HCT116 (cell line): ENCODE results near the gene TROAP. TPM values are rescaled to one million over a fixed set of nuclear protein-coding genes. Genes with fewer than 3 reads are reported as not detected.

ENCODE experiments used
- ATAC-seq: fragments of 200-7000 bp; cut with Tn5 transposase; 2 replicates; pipeline ENCODE4 v1.9.1; 2020; ENCODE audit warnings: mild to moderate bottlenecking, moderate library complexity
- BruUV-seq: library from RNA; stranded (reverse); fragments of 400-500 nt; replicated peaks from 2 replicates; lab custom pipeline; 2021; lab: Mats Ljungman, UMichigan
- CTCF ChIA-PET: fragments of 300-600 bp; sonication (Branson Sonifier 250); formaldehyde crosslinking; loops from one replicate; lab custom pipeline; 2021; ENCODE audit warnings: antibody characterized with exemption; lab: Charles Lee
- POLR2A ChIA-PET: fragments of 300-600, 350-600 bp; sonication (Branson Sonifier 250); formaldehyde crosslinking; loops from one replicate; lab custom pipeline; 2021; ENCODE audit warnings: antibody characterized with exemption; lab: Charles Lee
- RAD21 ChIA-PET, 2 experiments: fragments of 300-600 bp; sonication (Branson Sonifier 250); formaldehyde crosslinking; loops; one replicate each; lab custom pipeline; 2023; ENCODE audit warnings: low total read pairs in 2 of 2; ENCODE audit not compliant: uncharacterized antibody in 2 of 2, unreplicated experiment in 2 of 2, low non-redundant PET in 1 of 2; lab: Charles Lee
- DNase-seq: peaks from one replicate; pipeline ENCODE4 v3.0.0-alpha.2; 2010; ENCODE audit warnings: low read depth, low spot score
- H2AFZ ChIP-seq: fragments of 200-600 bp; shearing (Covaris generic), sonication (generic); 2 replicates; pipeline ENCODE4 v1.6.1; 2017; ENCODE audit warnings: low read depth, mixed run types, mixed read lengths, antibody characterized with exemption, low read length; ENCODE audit not compliant: poor library complexity, severe bottlenecking
- H3K27ac ChIP-seq: 2 replicates; pipeline ENCODE4 v1.5.1; 2012; ENCODE audit warnings: low read depth, low read length
- H3K27me3 ChIP-seq: fragments of 200-600 bp; sonication (generic); 2 replicates; pipeline ENCODE4 v1.6.1; 2016; ENCODE audit warnings: mixed run types, low read length, mixed read lengths; ENCODE audit not compliant: insufficient read depth
- H3K36me3 ChIP-seq, 2 experiments: fragments of 200-500 bp in 1 of 2; fragments of 200-600 bp in 1 of 2; sonication (Bioruptor generic) in 1 of 2; sonication (generic) in 1 of 2; 2 replicates each; pipeline versions ENCODE4 v1.5.1 to v1.6.1; 2014 to 2016; ENCODE audit warnings: low read length in 2 of 2, inconsistent platforms in 1 of 2, mixed read lengths in 1 of 2, mixed run types in 1 of 2; ENCODE audit not compliant: insufficient read depth in 2 of 2, control insufficient read depth in 1 of 2
- H3K4me1 ChIP-seq, 2 experiments: fragments of 200-600 bp in 1 of 2; sonication (generic) in 1 of 2; 2 replicates each; pipeline versions ENCODE4 v1.5.1 to v1.6.1; 2012 to 2017; ENCODE audit warnings: low read length in 2 of 2, inconsistent platforms in 1 of 2, mild to moderate bottlenecking in 1 of 2, mixed read lengths in 1 of 2, mixed run types in 1 of 2, moderate library complexity in 1 of 2; ENCODE audit not compliant: insufficient read depth in 2 of 2, control insufficient read depth in 1 of 2
- H3K4me2 ChIP-seq: fragments of 200-600 bp; sonication (generic); 2 replicates; pipeline ENCODE4 v1.6.1; 2017; ENCODE audit warnings: mixed run types, low read length, mixed read lengths
- H3K4me3 ChIP-seq, 2 experiments: fragments of 200-600 bp in 1 of 2; sonication (generic) in 1 of 2; replicated peaks in 1 of 2; 2 replicates each; pipeline ENCODE4 v1.5.1; 2011 to 2016; ENCODE audit warnings: low read length in 2 of 2, control low read depth in 1 of 2, low read depth in 1 of 2, mild to moderate bottlenecking in 1 of 2, mixed read lengths in 1 of 2, mixed run types in 1 of 2
- H3K79me2 ChIP-seq: fragments of 200-600 bp; sonication (generic); 2 replicates; pipeline ENCODE4 v1.6.1; 2017; ENCODE audit warnings: mild to moderate bottlenecking, mixed run types, low read length, moderate library complexity, mixed read lengths; ENCODE audit not compliant: insufficient read depth
- H3K9ac ChIP-seq: fragments of 200-600 bp; sonication (generic); 2 replicates; pipeline ENCODE4 v1.6.1; 2016; ENCODE audit warnings: low read length, mixed read lengths
- H3K9me2 ChIP-seq: fragments of 200-600 bp; sonication (generic), shearing (Covaris generic); 2 replicates; pipeline ENCODE4 v1.6.1; 2017; ENCODE audit warnings: mixed run types, mild to moderate bottlenecking, moderate library complexity; ENCODE audit not compliant: insufficient read depth
- H3K9me3 ChIP-seq, 2 experiments: fragments of 200-500 bp in 1 of 2; fragments of 200-600 bp in 1 of 2; sonication (Bioruptor generic) in 1 of 2; sonication (generic) in 1 of 2; 2 replicates each; pipeline ENCODE4 v1.6.1; 2014 to 2017; ENCODE audit warnings: low read length in 2 of 2, mixed read lengths in 2 of 2, inconsistent platforms in 1 of 2, low read depth in 1 of 2, mild to moderate bottlenecking in 1 of 2, mixed run types in 1 of 2, moderate library complexity in 1 of 2; ENCODE audit not compliant: control insufficient read depth in 1 of 2, insufficient read depth in 1 of 2
- H4K20me1 ChIP-seq: fragments of 200-600 bp; sonication (generic), shearing (Covaris generic); 2 replicates; pipeline ENCODE4 v1.6.1; 2017; ENCODE audit warnings: mixed run types, mild to moderate bottlenecking, moderate library complexity; ENCODE audit not compliant: insufficient read depth
- EGR1 ChIP-seq: IDR thresholded peaks from 2 replicates; pipeline ENCODE4 v1.6.1; 2012; ENCODE audit warnings: low read depth
- EZH2 ChIP-seq: fragments of 200-600 bp; sonication (generic); IDR thresholded peaks from 2 replicates; pipeline ENCODE4 v1.6.1; 2017; ENCODE audit warnings: antibody characterized with exemption, mixed run types
- EZH2phosphoT487 ChIP-seq: fragments of 200-600 bp; IDR thresholded peaks from 2 replicates; pipeline ENCODE4 v1.6.1; 2018; ENCODE audit warnings: antibody characterized with exemption, borderline replicate concordance
- POLR2A ChIP-seq: IDR thresholded peaks from 2 replicates; pipeline ENCODE4 v1.7.0; 2011; ENCODE audit warnings: borderline replicate concordance; ENCODE audit not compliant: insufficient read depth, insufficient read length; ENCODE audit errors: extremely low read depth
- RAD21 ChIP-seq: IDR thresholded peaks from 2 replicates; pipeline ENCODE4 v1.6.1; 2012; ENCODE audit warnings: low read depth, mild to moderate bottlenecking
- SP1 ChIP-seq: IDR thresholded peaks from 2 replicates; pipeline ENCODE4 v1.6.1; 2012; ENCODE audit warnings: low read depth
- intact Hi-C: fragments of 100-400 bp; cut with micrococcal nuclease; formaldehyde crosslinking; loops from 2 replicates; pipeline ENCODE4 v1.10.0; 2022
- total RNA-seq: library from RNA; stranded (reverse); gene quantifications from one replicate; pipeline ENCODE4 v1.2.1, GENCODE V29; 2021; ENCODE audit not compliant: unreplicated experiment
- TF ChIP-seq, protein P1 (sequence below), 3 experiments: fragments of 200-600 bp in 1 of 3; sonication (generic) in 1 of 3; IDR thresholded peaks in 2 of 3; conservative IDR thresholded peaks in 1 of 3; 2 replicates each; pipeline ENCODE4 v1.5.1; 2012 to 2017; ENCODE audit warnings: low read depth in 2 of 3, low read length in 2 of 3, antibody characterized with exemption in 1 of 3, borderline replicate concordance in 1 of 3, control low read depth in 1 of 3, mild to moderate bottlenecking in 1 of 3, mixed read lengths in 1 of 3, mixed run types in 1 of 3, moderate library complexity in 1 of 3; ENCODE audit not compliant: insufficient read depth in 1 of 3
- TF ChIP-seq, protein P2 (sequence below): IDR thresholded peaks from 2 replicates; pipeline ENCODE4 v1.6.1; 2012; ENCODE audit warnings: low read depth

The TROAP gene
- total RNA-seq, 1 experiment from 2014 or later, result 99.1 TPM

DNA sequence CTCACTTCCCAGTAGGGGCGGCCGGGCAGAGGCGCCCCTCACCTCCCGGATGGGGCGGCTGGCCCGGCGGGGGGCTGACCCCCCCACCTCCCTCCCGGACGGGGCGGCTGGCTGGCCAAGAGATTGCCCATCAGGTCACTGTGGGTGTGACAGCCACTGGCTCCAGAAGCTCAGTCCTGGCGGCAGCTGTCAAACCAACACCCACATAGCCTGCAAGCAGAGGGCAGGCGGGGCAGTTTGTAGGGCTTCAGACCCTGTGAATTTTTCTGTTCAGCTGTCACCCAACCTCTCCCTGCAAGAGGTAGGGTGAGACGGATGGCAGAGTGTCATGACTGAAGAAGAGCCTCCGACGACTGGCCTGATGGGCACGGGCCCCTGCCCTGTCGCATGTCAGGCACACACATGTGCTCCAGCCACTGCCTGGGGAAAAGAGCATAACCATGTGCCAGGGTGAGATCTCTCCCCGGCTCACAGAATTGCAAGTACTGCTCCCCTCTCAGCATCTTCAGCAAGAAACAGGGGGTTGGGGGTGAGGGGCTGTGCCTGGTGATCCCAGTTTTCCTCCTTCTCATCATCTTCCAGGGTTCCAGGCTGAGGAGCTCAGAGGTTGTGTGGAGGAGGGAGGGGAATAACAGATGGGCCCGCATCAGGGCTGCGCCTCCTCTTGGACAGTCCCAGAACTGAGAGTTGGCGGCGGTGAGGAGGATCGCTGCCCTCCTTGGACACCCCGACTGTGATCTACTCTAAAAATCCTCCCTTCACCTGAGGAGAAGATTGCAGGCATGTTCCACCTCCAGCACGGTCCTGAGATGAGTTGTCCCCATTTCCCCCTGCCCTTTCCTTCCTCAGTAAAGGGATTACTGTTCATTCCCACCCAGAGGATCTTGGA lies 39.3 kb upstream of the TROAP start:
- H3K9me2 ChIP-seq, result no peaks in the 10 kb centered on the region
- H3K4me3 ChIP-seq, result no peak overlapping the region
- H3K4me2 ChIP-seq, result no peak overlapping the region
- no peaks in the 10 kb centered on the region for H3K79me2 ChIP-seq
- RAD21 ChIA-PET, result no interaction called here
- no peak overlapping the region for H3K27ac ChIP-seq
- ATAC-seq (peak; percentile 75), DNase-seq (no peak)
- H3K36me3 ChIP-seq, result no peaks in the 10 kb centered on the region
- H3K27me3 ChIP-seq, result no peaks in the 10 kb centered on the region
- no peak overlapping the region for H2AFZ ChIP-seq
- H3K4me1 ChIP-seq, result peaks cover 0 to 5% of the 10 kb centered on the region in 2 experiments; a peak in 2 of 4 replicates
- BruUV-seq, result no TSS peak
- no peaks in the 10 kb centered on the region for H3K9me3 ChIP-seq
- POLR2A ChIA-PET, result interaction anchor here (0.9 kb wide), 1 partner anchor 18 kb away, joined by 3 read pairs; no protein-coding TSS in a partner anchor
- CTCF ChIA-PET, result interaction anchor here (1.1 to 1.6 kb wide), 3 partner anchors 9 to 297 kb away, joined by 3 to 4 read pairs (median 3); no protein-coding TSS in a partner anchor
- H4K20me1 ChIP-seq, result no peaks in the 10 kb centered on the region
- H3K9ac ChIP-seq, result no peak overlapping the region
- intact Hi-C loops, result no loop called here
- TF ChIP-seq RAD21 (no peak), EZH2 (no peak), POLR2A (no peak), EZH2phosphoT487 (no peak), SP1 (no peak), EGR1 (no peak)
- TF ChIP-seq, protein P1, sequence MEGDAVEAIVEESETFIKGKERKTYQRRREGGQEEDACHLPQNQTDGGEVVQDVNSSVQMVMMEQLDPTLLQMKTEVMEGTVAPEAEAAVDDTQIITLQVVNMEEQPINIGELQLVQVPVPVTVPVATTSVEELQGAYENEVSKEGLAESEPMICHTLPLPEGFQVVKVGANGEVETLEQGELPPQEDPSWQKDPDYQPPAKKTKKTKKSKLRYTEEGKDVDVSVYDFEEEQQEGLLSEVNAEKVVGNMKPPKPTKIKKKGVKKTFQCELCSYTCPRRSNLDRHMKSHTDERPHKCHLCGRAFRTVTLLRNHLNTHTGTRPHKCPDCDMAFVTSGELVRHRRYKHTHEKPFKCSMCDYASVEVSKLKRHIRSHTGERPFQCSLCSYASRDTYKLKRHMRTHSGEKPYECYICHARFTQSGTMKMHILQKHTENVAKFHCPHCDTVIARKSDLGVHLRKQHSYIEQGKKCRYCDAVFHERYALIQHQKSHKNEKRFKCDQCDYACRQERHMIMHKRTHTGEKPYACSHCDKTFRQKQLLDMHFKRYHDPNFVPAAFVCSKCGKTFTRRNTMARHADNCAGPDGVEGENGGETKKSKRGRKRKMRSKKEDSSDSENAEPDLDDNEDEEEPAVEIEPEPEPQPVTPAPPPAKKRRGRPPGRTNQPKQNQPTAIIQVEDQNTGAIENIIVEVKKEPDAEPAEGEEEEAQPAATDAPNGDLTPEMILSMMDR (IDR thresholded peaks at IDR 0.05 in 2 of 3, conservative IDR thresholded peaks at IDR 0.05 in 1 of 3; ENCODE audit: borderline replicate concordance in 1 of 3, insufficient read depth in 1 of 3, low read depth in 2 of 3, low read length in 2 of 3), result peak; percentile 4 to 46 (median 40); a peak in 4 of 6 replicates
- TF ChIP-seq, protein P2, sequence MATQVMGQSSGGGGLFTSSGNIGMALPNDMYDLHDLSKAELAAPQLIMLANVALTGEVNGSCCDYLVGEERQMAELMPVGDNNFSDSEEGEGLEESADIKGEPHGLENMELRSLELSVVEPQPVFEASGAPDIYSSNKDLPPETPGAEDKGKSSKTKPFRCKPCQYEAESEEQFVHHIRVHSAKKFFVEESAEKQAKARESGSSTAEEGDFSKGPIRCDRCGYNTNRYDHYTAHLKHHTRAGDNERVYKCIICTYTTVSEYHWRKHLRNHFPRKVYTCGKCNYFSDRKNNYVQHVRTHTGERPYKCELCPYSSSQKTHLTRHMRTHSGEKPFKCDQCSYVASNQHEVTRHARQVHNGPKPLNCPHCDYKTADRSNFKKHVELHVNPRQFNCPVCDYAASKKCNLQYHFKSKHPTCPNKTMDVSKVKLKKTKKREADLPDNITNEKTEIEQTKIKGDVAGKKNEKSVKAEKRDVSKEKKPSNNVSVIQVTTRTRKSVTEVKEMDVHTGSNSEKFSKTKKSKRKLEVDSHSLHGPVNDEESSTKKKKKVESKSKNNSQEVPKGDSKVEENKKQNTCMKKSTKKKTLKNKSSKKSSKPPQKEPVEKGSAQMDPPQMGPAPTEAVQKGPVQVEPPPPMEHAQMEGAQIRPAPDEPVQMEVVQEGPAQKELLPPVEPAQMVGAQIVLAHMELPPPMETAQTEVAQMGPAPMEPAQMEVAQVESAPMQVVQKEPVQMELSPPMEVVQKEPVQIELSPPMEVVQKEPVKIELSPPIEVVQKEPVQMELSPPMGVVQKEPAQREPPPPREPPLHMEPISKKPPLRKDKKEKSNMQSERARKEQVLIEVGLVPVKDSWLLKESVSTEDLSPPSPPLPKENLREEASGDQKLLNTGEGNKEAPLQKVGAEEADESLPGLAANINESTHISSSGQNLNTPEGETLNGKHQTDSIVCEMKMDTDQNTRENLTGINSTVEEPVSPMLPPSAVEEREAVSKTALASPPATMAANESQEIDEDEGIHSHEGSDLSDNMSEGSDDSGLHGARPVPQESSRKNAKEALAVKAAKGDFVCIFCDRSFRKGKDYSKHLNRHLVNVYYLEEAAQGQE, result no peak
